Right lobe of liver (tissue), 4 donors: ENCODE measurements around the gene KCNAB3.

ENCODE experiments used
- POLR2A ChIP-seq: fragments of 450-650 bp; IDR thresholded peaks from one replicate; pipeline ENCODE4 v1.6.1; 2017; ENCODE audit warnings: antibody characterized with exemption, mild to moderate bottlenecking
- TF ChIP-seq, protein P1 (sequence below), 4 donors: fragments of 200-600 bp in 3 of 4; fragments of 450-650 bp in 1 of 4; IDR thresholded peaks; one replicate each; pipeline versions ENCODE4 v1.5.1 to v1.8.0; 2016 to 2022; ENCODE audit warnings: antibody characterized with exemption in 4 of 4, mild to moderate bottlenecking in 2 of 4
- donor health status: DM: no; HTN: no; CAD: no.
- donor health status: DM: no; HTN: no; CAD: no.
- donor health status: DM: no; HTN: yes; CAD: no.

DNA sequence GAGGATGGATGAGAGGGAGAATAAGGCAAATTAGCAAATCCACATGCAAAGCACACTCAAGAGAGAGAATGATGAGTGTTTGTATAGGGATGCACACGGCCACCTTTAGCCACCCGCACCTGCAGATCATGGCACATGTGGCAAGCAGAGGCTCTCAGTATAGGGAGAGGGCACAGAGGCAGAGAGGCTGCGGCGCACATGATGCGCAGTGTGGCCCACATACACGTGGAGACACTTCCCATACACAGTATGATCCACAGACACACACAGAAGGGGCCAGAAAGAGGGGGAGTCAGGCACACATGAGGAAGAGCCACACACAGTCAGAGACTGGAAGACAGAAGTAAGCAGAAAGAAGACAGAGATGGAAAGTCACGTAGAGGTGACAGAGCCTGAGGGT lies 47.6 kb downstream of the KCNAB3 start:
- TF ChIP-seq, protein P1, sequence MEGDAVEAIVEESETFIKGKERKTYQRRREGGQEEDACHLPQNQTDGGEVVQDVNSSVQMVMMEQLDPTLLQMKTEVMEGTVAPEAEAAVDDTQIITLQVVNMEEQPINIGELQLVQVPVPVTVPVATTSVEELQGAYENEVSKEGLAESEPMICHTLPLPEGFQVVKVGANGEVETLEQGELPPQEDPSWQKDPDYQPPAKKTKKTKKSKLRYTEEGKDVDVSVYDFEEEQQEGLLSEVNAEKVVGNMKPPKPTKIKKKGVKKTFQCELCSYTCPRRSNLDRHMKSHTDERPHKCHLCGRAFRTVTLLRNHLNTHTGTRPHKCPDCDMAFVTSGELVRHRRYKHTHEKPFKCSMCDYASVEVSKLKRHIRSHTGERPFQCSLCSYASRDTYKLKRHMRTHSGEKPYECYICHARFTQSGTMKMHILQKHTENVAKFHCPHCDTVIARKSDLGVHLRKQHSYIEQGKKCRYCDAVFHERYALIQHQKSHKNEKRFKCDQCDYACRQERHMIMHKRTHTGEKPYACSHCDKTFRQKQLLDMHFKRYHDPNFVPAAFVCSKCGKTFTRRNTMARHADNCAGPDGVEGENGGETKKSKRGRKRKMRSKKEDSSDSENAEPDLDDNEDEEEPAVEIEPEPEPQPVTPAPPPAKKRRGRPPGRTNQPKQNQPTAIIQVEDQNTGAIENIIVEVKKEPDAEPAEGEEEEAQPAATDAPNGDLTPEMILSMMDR (IDR thresholded peaks at IDR 0.05): no peak
- TF ChIP-seq POLR2A: no peak
